GM21367 (cell line): ENCODE data around the gene CRLF1.

Experiments
- ATAC-seq: cut with Tn5 transposase; IDR thresholded peaks from one replicate; pipeline ENCODE4 v1.9.1; 2021; ENCODE audit not compliant: unreplicated experiment

Gene CRLF1, protein sequence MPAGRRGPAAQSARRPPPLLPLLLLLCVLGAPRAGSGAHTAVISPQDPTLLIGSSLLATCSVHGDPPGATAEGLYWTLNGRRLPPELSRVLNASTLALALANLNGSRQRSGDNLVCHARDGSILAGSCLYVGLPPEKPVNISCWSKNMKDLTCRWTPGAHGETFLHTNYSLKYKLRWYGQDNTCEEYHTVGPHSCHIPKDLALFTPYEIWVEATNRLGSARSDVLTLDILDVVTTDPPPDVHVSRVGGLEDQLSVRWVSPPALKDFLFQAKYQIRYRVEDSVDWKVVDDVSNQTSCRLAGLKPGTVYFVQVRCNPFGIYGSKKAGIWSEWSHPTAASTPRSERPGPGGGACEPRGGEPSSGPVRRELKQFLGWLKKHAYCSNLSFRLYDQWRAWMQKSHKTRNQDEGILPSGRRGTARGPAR

DNA sequence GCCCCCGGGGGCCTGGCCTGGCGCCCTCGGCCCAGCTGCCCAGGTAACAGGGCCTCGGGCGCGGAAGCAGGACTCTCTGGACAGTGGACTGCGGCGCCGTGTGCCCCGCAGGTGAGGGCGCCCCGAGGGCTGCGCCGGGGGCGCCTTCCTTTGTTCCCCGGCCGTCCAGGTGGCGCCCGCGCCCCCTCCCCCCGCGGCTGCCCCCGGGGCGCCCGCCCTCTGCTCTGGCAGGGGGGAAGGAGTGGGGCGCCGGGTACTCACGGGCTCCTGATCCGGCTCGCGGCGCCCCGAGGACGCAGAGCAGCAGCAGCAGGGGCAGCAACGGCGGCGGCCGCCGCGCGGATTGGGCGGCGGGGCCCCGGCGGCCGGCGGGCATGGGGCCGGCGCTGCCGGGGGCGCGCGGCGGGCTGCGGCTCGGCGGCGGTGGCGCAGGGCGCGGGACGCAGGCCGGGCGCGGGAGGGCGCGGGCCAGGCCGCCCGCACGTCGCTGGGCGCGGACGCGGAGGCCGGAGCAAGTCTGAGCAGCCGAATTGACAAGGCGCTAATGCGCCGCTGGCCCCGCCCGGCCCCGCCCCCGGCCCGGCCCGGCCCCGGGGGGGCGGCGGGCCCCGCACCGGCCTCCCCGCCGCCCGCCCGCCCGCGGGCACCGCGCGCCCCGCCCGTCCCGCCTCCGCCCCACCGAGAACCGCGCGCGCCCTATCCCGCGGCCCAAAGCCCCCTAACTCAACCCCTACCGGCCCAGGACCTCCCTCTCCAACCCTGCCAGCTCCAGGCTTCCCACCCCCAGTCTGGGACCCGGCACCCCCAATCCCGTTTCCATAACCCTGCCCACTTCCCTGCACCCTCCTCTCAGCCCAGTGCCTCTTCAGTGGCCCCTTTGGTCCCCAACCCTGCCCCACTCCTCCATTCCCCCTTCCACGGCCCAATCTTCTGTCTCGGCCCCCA lies at the start of gene CRLF1:
Gene CRLF1, minus strand, starts transcription at position 519 of the 945 bp plus-strand sequence. Its CDS starts 143 bp downstream, at position 376.
- ATAC-seq = no peak

DNA sequence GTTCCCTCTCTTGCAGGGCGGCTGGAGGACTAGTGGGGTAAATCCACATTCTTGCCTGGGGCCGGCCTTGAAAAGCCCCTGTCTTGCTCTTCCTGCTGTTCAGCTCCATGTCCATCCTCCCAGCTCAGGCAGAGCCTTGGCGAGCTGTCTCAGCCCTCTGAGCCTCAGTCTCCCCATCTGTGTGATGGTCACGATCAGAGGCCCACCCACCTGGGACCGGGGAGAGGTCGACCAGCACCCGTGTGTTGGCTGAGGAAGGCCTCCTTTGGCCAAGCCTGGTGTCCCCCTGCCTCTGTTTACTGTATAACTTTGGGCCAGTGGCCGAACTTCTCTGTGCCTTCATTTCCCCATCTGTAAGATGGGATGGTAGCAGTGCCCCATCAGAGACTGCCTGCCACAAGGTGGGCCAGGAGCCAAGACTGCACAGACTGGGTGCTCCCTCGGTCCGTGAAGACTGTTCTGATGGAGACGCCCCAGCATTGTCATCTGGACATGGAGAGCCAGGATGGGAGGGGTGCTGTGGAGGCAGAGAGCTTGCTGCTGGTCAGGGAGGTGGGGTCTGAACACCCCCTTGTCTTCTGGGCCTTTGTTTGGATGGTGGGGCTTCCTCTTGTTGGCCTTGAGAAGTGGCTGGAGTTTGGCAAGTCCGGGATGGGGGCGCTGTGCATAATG lies 48.7 kb upstream of the CRLF1 start:
- ATAC-seq = no peak

DNA sequence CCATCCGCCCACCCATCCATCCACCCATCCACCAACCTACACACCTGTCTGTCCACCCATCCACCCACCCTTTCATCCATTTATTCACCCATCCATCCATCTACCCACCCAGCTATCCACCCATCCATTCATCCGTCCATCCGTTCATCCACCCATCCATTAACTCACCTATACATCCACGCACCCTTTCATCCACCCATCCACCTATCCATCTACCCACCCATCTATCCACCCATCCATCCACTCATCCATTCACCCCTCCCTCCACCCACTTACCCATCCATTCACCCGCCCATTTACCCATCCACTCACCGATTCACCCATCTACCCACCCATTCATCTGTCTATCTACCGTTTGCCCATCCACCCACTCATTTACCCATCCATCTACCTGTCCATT lies 47.9 kb upstream of the CRLF1 start:
- ATAC-seq = no peak

DNA sequence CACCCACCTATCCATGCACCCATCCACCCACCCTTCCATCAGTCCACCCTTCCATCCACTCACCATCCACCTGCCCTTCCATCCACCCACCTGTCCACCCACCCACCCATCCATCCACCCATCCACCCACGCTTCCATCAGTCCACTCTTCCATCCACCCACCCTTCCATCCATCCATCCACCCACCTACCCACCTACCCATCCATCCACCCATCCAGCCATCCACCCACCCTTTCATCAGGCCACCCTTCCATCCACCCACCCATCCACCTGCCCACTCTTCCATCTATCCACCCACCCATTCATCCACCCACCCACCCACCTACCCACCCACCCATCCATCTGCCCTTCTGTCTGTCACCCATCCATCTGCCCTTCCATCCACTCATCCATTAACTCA lies 47.3 kb upstream of the CRLF1 start:
- ATAC-seq = no peak

DNA sequence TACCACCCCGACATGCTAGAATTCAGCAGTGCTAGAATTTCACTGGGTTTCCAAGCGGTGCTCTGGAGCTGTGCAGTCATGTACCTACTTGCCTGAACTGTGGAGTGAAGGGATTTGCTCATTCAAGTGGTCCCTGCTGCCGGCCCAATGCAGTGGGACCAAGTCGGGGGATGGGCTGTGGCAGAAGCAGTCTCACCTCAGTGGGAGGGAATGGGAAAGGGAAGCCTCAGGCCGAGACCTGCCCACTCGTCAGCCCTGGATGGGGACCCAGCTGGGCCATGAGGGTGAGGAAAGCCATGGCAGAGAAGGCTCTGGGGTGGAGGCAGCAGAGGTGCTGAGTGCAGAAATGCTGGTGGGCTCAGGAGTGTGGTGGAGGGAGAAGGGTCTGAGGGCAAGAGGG lies 45.1 kb upstream of the CRLF1 start:
- ATAC-seq = no peak

DNA sequence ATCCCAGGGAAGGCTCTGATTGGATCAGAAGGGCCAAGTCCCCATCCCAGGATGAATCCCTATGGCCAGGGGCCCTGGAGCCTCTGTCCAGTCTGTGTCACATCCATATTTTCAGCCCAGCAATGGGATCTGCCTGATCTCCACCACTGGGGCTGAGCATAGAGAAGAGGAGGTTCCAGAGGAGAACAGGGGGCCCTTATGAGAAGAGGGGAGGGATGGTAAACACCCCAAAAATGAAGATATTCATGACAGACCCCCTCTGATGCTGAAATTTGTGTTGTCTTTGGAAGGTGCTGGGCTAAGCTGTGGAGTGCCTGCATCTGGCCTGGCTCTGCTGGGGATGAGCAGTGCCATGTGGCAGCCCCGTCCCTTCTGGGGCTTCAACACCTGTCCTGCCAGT lies 44.7 kb upstream of the CRLF1 start:
- ATAC-seq = no peak

DNA sequence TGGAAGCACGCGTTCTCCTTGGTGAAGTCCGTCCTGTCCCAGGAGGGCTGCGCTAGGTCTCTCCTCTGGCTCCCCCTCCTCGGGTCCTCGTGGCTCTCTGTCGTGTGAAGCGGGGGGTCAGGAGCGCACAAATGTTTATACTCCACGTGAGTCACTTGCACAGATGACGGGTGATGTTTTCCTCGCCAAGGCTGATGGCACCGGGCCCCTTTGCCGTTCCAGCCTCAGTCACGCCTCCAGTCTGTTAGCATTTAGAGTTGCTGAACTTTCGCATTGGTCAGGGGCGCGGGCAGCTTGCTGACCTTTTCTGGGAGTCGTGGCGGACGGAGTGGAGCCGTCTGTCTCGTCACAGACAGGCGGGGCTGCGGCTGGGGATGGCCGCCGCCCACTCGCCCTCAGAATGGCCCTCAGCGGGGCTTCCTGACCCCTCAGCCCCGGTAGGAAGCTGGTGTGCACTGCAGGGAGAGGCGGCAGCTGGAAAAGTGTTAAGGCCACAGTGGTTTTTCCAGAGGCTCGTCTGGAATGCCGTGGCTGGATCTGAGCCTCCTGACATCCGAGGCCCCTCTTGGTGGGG lies 44.0 kb upstream of the CRLF1 start:
- no peak for ATAC-seq

DNA sequence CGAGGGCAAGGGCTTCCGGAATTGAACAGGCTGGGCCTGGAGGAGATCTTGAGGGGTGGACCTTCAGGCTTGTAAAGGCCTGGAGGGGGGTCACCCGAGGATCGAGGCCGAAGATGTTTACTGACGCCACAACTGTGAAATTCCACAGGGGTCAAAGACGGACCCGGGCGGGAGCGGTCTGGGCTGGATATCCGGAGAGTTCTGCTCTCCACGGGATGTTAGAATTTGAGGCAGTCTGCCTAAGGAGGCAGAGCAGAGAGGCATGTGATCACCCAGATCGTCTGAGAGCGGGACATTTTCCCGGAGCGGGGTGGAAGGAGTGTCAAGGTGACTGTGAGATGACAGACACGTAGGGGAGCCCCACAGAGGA lies 43.4 kb upstream of the CRLF1 start:
- no peak for ATAC-seq

DNA sequence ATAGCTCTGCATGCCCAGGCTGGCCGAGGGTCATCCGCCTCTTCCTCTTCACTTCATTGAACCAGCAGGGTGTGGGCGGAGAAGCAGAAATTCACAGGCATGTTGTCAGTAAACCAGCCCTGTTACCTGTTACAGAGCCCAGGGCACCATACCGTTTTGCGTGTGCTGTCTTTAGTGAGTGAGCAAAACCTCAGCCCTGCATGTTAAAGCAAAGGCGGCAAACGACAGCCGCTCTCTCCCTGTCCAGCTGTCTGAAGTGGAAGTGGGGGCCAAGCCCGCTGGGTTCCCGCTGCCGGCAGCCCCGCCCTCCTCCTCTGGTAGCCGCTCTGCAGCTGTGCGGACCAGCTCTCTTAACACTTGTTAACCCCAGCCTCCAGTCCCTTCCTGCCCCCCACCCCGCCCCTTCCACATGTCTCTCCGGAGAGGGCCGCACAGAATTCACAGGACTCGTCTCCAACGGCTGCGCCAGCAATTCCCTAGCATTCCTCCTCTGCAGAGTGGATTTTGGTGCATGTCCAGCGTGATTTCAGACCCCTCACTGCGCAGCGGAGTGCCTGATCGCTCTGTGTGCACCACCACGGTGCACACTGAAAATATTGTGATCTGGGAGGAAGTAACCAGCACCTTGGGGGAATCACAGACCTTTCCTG lies 42.9 kb upstream of the CRLF1 start:
- ATAC-seq = no peak

DNA sequence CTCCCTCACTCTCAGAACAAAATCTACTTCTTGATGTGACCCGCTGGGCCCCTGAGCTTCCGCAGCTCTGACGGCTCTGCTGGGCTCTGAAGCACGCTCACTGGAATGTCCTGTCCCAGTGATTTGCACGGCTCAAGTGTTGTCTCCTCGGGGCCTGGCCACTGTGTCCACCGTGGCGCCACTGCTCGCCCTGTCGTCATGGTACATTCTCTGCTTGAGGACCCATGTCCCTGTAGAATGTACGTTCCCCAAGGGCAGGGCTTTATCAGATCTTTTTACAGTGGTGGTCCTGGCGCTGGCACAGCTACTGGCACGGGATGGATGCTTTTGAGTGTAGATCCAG lies 42.3 kb upstream of the CRLF1 start:
- ATAC-seq = no peak

DNA sequence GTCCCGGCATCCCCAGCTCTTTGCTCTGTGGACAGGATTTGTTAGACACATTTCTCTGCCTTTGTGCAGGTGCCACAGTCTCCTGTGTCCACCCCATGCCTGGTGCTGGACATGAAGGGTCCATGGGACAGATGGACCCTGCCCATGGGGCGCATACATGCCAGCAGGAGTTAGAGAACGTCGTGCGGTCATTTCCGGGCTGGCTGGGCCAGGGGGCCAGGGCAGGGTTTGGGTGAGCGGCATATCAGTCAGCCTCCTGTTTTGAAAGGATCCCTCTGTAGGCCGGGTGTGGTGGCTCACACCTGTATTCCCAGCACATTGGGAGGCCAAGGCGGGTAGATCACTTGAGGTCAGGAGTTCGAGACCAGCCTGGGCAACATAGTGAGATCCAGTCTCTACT lies 41.2 kb upstream of the CRLF1 start:
- no peak for ATAC-seq

DNA sequence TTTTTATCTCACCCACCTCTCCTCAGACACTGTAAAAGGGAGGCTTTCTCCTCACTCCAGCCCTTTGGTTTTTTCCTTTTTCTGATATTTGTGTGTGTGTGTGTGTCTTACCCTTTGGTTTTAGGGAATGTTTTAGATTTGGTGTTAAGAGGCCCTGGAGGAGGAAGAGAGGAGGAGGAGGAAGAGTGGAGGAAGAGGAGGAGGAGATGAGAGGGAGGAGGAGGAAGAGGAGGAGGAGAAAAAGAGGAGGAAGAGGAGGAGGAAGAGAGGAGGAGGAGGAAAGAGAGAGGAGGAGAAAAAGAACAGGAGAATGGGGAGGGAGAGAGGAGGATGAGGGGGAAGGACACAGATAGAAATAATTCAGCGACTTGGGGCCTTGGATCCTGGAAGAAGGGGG lies 40.8 kb upstream of the CRLF1 start:
- no peak for ATAC-seq

DNA sequence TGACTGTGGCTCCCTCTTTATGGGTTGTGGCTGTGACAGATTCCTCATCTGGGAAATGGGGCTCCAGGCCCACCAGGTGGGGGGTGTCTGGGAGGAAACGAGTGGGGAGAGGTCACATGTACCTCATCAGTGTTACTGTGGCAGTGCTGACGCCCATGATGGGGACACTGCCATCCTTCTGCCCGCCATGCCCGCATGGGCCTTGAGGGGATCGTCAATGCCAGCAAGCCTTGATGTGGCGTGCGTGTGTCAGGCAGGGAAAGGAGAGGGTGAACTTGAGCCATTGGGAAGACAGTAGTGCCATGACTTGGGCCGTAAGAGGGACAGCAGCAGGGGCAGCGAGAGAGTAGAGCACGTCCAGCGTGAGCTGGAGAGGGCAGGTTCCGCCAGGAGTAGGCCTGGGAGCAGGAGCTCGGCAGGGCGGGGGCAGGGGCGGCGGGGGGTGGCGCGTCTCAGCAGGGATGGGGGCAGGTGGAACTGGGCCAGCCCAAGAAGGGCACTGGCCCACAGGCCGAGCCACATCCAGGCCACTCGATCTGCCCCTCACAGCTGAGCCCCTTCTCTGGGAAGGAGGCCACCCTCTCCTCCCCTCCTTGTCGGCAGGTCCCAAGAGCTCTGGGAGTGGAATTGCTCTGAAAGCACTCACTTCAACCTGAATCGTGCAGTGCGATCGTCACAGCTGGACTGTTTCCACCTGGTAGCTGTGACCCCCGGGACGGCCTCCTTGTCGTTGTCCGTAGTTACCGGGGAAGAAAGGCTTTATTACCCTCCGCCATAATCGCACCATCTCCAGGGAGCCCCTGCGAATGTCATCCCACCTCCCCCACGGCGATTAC lies 40.2 kb upstream of the CRLF1 start:
- no peak for ATAC-seq

DNA sequence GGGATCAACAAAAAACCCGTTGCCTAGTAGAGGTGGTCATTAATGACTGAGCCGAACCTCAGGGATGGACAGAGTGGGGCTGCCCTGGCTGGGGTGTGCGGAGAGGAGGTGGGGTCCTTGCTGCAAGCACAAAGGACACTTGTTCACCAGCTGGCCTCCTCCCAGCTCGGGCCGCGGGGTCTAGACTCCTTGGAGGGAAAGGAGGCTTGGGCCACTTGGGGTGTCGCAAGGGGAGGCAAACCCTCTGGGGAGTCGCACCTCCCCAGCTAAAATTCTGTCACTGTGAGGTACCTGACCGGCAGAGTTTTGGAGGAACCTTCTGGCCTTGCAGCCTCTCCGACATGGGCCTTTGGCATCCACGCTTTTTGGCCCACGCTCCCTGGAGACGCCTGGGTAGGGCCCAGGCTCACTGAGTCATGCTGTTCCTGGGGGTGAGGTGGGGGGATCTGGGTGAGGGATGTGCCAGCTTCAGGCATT lies 38.5 kb upstream of the CRLF1 start:
- no peak for ATAC-seq

DNA sequence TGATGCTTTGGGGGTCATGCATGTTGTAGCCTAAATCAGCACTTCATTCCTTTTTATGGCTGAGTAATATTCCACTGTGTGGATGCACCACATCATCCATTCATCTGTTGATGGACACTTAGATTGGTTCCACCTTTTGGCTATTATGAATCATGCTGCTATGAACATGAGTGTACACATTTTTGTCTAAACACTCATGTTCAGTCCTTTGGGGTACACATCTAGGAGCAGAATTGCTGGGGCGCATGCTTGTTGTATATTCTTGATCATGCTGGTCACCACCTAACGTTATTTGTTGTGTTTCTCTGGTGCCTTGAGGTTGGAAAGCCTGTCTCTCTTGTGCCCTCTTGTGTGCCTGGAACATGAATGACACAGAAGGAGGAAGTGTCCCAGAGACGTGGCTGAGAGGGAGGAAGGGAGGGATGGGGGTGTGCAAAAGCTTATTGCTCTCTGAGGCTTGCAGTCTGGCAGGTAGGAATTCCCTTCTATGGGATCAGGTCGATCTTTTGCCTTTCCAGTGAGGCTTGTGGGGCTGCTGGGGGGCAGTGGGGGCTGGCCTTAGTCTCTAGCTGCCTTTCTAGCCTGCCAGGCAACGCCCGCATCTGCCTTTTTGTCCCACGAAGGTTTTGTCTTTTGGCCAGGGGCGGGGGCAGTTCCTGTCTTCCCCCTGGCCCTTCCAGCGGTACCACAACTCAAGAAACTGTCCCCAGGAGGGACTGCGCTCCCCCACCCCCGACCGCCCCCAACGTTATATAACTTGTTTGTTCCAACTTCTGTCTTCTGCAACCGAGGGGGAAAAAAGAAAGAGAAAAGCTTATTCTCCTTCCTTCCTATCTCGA lies 37.8 kb upstream of the CRLF1 start:
- no peak for ATAC-seq

DNA sequence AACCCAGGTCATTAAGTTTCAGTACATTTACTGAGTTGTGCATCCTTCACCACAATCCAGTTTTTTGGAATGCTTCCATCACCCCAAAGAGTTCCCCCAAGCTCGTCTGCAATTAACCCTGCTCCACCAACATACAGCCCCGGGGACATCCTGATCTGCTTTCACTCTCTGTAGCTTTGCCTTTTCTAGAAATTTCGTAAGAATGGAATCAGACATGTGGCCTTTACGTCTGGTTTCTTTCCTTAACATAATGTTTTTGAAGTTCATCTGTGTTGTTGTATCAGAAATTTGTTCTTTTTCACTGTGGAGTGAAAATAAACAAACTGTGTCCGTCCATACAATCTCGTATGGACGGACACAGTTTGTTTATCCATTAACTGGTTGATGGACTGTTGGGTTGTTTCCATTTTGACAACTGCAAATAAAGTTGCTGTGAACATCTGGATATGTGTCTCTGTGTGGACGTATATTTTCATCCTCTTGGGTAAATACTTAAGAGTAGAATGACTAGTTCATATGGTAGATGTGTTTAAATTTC lies 33.2 kb upstream of the CRLF1 start:
- ATAC-seq = no peak

DNA sequence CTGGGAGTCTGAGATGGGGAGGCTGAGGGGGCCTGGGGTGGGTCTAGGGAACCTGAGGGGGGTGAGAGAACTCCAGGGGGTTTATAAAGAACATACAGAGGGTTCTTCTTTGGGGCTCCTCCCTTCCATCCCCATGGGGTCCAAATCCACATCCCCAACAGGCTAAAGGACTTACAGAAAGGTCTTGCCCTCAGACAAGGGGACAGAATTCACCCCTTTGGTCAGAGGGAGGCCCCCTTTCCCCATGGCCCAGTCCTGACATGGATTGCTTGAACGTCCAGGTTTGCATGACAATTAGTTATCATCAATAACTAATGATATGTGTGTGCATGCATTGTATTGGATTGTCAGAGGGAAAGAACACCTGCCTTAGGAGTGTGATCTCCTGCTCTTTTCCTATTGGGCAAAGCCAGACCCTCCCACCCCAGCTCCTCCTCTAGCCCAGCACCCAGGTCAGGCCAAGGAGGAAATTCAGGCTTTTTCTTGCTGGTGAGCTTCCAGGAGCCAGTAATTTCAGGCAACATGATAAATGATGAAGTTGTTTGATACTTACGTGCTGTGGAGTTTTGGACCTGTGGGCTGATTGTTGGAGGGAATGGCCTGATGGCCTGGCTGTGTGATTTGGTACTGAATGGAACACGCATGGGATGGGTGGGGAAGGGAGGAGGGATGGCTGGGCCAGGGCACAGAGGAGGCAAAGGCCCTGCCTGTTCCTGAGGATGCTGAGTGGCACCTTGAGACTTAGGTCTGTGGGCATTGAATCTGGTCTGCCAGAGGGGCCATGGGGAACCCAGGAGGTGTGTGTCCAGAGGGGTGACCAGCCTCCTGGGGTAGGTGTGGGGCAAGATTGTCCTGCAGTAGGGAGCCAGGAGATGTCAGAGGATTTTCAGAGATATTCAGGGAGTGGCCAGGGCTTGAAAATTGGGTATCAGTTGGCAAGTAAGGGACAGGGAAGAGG lies 31.4 kb upstream of the CRLF1 start:
- ATAC-seq = no peak
